Sigmoid colon (tissue), 3 donors: ENCODE measurements around the gene CAMK2N1.

Source experiments
- CTCF ChIP-seq, 4 experiments: fragments of 450-650 bp in 3 of 4; fragments of 200-600 bp in 1 of 4; IDR thresholded peaks; one replicate each; pipeline ENCODE4 v1.5.1; 2016 to 2019; ENCODE audit warnings: antibody characterized with exemption in 4 of 4, mild to moderate bottlenecking in 3 of 4, moderate library complexity in 2 of 4
- POLR2A ChIP-seq, 2 donors: fragments of 450-650 bp; IDR thresholded peaks; one replicate each; pipeline ENCODE4 v1.6.1; 2016; ENCODE audit warnings: antibody characterized with exemption in 2 of 2, mild to moderate bottlenecking in 2 of 2, moderate library complexity in 2 of 2

DNA sequence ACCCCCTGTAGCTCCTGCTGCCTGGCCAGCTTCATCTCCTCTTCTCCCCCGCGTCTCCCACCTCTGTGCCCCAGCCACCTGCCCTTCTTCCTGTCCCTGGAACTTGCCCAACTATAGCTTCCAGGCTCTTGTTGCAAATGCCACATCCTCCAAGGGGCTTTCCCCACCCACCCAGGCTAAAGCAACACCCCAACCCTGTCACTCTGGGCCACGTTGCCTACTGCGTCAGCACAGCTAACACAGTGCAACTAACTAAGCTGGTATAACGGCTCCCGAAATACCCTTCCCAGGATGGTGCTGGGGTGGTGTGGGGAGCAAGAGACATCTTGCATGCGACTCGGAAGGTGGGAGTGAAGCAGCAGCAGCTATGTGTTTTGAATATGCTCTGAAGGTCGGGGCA is 19.7 kb downstream of the CAMK2N1 start:
- TF ChIP-seq CTCF (IDR thresholded peaks at IDR 0.05), result no peak
- TF ChIP-seq POLR2A (IDR thresholded peaks at IDR 0.05), result no peak
